GM12878 (cell line): ENCODE results near the gene TAAR8. TPM values are rescaled to one million over a fixed set of nuclear protein-coding genes. Genes with fewer than 3 reads are reported as not detected.

Source experiments
- BCL11A ChIP-seq: IDR thresholded peaks from 2 replicates; pipeline ENCODE4 v1.6.1; 2011; ENCODE audit warnings: low read depth, low read length
- IKZF2 ChIP-seq, 2 experiments: fragments of 450-650 bp; IDR thresholded peaks; 2 replicates each; pipeline ENCODE4 v1.6.1; 2017; ENCODE audit warnings: mild to moderate bottlenecking in 2 of 2, moderate library complexity in 2 of 2
- MTA2 ChIP-seq: fragments of 450-650 bp; IDR thresholded peaks from 2 replicates; pipeline ENCODE4 v1.6.1; 2016; ENCODE audit warnings: low read depth, mild to moderate bottlenecking, moderate library complexity
- SMAD1 ChIP-seq: fragments of 450-650 bp; IDR thresholded peaks from 2 replicates; pipeline ENCODE4 v1.6.1; 2018; ENCODE audit warnings: mild to moderate bottlenecking, low read depth; ENCODE audit not compliant: partially characterized antibody
- SRF ChIP-seq, 2 experiments: IDR thresholded peaks; 2 replicates each; pipeline ENCODE4 v1.6.1; 2011; ENCODE audit warnings: low read depth in 2 of 2, low read length in 2 of 2, mild to moderate bottlenecking in 1 of 2, moderate library complexity in 1 of 2
- STAT3 ChIP-seq: IDR thresholded peaks from 2 replicates; pipeline ENCODE4 v1.6.1; 2011; ENCODE audit warnings: low read depth, low read length, improper control_type of control experiment
- ZBTB11 ChIP-seq: fragments of 450-650 bp; formaldehyde crosslinking; IDR thresholded peaks from 2 replicates; pipeline ENCODE4 v1.5.0; 2022; ENCODE audit warnings: mild to moderate bottlenecking, missing genetic modification characterization
- ZNF384 ChIP-seq: IDR thresholded peaks from 2 replicates; pipeline ENCODE4 v1.6.1; 2012; ENCODE audit warnings: low read depth, mild to moderate bottlenecking, low read length, improper control_type of control experiment, borderline replicate concordance
- ZSCAN29 ChIP-seq: fragments of 450-650 bp; IDR thresholded peaks from 2 replicates; pipeline ENCODE4 v1.6.1; 2017; ENCODE audit warnings: mild to moderate bottlenecking, moderate library complexity
- polyA plus RNA-seq, 11 experiments: library from polyadenylated mRNA; depleted of rRNA in 4 of 11; unstranded in 6 of 11; stranded (reverse) in 5 of 11; fragments of >200 nt; fragmentation: Nextera tagmentation in 4 of 11; fragmentation: Illumina TruSeq in 1 of 11; extraction: Ambion mirVana in 4 of 11; extraction: Trizol in 1 of 11; gene quantifications; 1 replicate in 1 of 11; 2 replicates in 10 of 11; pipeline versions ENCODE4 v1.2.1 to v1.2.3, GENCODE V29; 2011 to 2016; ENCODE audit warnings: inconsistent platforms in 2 of 11, missing spikeins in 2 of 11, low read depth in 1 of 11
- total RNA-seq, 4 experiments: library from RNA; depleted of rRNA in 3 of 4; stranded (reverse); fragments of >200 nt in 3 of 4; fragmentation: Illumina TruSeq in 1 of 4; extraction: Trizol in 1 of 4; gene quantifications; 2 replicates each; pipeline versions ENCODE4 v1.2.1 to v1.2.3, GENCODE V29; 2013 to 2021
- TF ChIP-seq, protein P1 (sequence below): fragments of 450-650 bp; IDR thresholded peaks from 2 replicates; pipeline ENCODE4 v1.6.1; 2017; ENCODE audit warnings: antibody characterized with exemption, mild to moderate bottlenecking, moderate library complexity
- TF ChIP-seq, protein P2 (sequence below): fragments of 450-650 bp; IDR thresholded peaks from 2 replicates; pipeline ENCODE4 v1.6.1; 2014; ENCODE audit warnings: mild to moderate bottlenecking

TAAR8 gene
- total and polyA plus RNA-seq, 10 of the 15 experiments (the other 5 are each of a cell fraction or from before 2014, with no cell fraction given): not detected

GRCh38 chr6:132505158-132505557 is 47.3 kb upstream of the TAAR8 start (continued):
- TF ChIP-seq ZBTB11: no peak
- no peak for TF ChIP-seq ZSCAN29
- TF ChIP-seq STAT3: no peak
- no peak for TF ChIP-seq SMAD1
- TF ChIP-seq MTA2: no peak
- no peak for TF ChIP-seq ZNF384
- no peak for TF ChIP-seq SRF (IDR thresholded peaks at IDR 0.05; ENCODE audit: low read depth in 2 of 2, low read length in 2 of 2)
- TF ChIP-seq, protein P1, sequence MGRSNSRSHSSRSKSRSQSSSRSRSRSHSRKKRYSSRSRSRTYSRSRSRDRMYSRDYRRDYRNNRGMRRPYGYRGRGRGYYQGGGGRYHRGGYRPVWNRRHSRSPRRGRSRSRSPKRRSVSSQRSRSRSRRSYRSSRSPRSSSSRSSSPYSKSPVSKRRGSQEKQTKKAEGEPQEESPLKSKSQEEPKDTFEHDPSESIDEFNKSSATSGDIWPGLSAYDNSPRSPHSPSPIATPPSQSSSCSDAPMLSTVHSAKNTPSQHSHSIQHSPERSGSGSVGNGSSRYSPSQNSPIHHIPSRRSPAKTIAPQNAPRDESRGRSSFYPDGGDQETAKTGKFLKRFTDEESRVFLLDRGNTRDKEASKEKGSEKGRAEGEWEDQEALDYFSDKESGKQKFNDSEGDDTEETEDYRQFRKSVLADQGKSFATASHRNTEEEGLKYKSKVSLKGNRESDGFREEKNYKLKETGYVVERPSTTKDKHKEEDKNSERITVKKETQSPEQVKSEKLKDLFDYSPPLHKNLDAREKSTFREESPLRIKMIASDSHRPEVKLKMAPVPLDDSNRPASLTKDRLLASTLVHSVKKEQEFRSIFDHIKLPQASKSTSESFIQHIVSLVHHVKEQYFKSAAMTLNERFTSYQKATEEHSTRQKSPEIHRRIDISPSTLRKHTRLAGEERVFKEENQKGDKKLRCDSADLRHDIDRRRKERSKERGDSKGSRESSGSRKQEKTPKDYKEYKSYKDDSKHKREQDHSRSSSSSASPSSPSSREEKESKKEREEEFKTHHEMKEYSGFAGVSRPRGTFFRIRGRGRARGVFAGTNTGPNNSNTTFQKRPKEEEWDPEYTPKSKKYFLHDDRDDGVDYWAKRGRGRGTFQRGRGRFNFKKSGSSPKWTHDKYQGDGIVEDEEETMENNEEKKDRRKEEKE: no peak
- TF ChIP-seq IKZF2 (IDR thresholded peaks at IDR 0.05): no peak
- TF ChIP-seq, protein P2, sequence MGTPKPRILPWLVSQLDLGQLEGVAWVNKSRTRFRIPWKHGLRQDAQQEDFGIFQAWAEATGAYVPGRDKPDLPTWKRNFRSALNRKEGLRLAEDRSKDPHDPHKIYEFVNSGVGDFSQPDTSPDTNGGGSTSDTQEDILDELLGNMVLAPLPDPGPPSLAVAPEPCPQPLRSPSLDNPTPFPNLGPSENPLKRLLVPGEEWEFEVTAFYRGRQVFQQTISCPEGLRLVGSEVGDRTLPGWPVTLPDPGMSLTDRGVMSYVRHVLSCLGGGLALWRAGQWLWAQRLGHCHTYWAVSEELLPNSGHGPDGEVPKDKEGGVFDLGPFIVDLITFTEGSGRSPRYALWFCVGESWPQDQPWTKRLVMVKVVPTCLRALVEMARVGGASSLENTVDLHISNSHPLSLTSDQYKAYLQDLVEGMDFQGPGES: no peak
- TF ChIP-seq BCL11A: no peak
